ENCODE results near the gene HOXA6.

DNA sequence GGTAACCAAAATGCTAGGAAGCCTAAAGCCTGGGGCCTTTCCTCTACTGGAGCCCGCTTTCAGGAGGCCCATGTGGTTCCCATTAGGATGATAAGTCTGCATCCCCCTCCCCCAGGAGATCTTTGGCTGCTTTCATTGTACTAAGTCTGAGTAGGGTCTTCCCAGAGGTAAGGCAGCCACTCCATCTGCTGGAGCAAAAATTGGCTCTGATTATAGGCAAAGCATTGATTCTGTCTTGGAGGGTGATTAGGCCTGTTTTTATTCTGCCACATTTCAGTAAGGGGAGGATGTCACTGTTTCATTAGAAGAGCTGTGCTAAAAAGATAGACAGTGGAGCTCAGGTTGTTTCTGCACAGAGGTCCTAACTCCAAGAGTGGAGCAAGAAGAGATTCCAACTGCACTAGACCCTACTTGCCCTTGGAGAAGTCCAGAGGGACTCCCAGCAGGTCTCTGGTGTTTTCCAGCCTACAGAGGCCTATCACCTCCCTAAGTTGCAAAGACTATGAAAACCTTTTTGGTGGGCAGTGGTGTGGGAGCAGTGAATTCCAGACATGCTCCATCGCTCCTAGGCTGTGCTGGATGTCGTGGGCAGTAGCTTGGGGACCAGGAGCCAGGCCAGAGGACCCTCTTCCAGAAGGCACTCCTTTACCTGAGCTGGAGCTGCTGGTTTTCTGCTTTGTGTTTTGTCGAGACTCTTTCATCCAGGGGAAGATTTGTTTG, 37.9 kb downstream of the HOXA6 start:
- TF ChIP-seq POLR2AphosphoS5 (IDR thresholded peaks at IDR 0.05; ENCODE audit: low read depth, low read length) = no peak
- TF ChIP-seq, protein P1, sequence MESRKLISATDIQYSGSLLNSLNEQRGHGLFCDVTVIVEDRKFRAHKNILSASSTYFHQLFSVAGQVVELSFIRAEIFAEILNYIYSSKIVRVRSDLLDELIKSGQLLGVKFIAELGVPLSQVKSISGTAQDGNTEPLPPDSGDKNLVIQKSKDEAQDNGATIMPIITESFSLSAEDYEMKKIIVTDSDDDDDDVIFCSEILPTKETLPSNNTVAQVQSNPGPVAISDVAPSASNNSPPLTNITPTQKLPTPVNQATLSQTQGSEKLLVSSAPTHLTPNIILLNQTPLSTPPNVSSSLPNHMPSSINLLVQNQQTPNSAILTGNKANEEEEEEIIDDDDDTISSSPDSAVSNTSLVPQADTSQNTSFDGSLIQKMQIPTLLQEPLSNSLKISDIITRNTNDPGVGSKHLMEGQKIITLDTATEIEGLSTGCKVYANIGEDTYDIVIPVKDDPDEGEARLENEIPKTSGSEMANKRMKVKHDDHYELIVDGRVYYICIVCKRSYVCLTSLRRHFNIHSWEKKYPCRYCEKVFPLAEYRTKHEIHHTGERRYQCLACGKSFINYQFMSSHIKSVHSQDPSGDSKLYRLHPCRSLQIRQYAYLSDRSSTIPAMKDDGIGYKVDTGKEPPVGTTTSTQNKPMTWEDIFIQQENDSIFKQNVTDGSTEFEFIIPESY (IDR thresholded peaks at IDR 0.05; ENCODE audit: extremely low read depth, insufficient replicate concordance, low read length) = no peak
- no peak for TF ChIP-seq CEBPB (IDR thresholded peaks at IDR 0.05; ENCODE audit: low read depth)
- TF ChIP-seq, protein P2, sequence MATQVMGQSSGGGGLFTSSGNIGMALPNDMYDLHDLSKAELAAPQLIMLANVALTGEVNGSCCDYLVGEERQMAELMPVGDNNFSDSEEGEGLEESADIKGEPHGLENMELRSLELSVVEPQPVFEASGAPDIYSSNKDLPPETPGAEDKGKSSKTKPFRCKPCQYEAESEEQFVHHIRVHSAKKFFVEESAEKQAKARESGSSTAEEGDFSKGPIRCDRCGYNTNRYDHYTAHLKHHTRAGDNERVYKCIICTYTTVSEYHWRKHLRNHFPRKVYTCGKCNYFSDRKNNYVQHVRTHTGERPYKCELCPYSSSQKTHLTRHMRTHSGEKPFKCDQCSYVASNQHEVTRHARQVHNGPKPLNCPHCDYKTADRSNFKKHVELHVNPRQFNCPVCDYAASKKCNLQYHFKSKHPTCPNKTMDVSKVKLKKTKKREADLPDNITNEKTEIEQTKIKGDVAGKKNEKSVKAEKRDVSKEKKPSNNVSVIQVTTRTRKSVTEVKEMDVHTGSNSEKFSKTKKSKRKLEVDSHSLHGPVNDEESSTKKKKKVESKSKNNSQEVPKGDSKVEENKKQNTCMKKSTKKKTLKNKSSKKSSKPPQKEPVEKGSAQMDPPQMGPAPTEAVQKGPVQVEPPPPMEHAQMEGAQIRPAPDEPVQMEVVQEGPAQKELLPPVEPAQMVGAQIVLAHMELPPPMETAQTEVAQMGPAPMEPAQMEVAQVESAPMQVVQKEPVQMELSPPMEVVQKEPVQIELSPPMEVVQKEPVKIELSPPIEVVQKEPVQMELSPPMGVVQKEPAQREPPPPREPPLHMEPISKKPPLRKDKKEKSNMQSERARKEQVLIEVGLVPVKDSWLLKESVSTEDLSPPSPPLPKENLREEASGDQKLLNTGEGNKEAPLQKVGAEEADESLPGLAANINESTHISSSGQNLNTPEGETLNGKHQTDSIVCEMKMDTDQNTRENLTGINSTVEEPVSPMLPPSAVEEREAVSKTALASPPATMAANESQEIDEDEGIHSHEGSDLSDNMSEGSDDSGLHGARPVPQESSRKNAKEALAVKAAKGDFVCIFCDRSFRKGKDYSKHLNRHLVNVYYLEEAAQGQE (IDR thresholded peaks at IDR 0.05; ENCODE audit: low read depth) = no peak
- TF ChIP-seq POLR2A (IDR thresholded peaks at IDR 0.05; ENCODE audit: borderline replicate concordance, extremely low read depth, insufficient read depth, insufficient read length) = no peak
- TF ChIP-seq, protein P3, sequence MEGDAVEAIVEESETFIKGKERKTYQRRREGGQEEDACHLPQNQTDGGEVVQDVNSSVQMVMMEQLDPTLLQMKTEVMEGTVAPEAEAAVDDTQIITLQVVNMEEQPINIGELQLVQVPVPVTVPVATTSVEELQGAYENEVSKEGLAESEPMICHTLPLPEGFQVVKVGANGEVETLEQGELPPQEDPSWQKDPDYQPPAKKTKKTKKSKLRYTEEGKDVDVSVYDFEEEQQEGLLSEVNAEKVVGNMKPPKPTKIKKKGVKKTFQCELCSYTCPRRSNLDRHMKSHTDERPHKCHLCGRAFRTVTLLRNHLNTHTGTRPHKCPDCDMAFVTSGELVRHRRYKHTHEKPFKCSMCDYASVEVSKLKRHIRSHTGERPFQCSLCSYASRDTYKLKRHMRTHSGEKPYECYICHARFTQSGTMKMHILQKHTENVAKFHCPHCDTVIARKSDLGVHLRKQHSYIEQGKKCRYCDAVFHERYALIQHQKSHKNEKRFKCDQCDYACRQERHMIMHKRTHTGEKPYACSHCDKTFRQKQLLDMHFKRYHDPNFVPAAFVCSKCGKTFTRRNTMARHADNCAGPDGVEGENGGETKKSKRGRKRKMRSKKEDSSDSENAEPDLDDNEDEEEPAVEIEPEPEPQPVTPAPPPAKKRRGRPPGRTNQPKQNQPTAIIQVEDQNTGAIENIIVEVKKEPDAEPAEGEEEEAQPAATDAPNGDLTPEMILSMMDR (IDR thresholded peaks at IDR 0.05 in 2 of 3, conservative IDR thresholded peaks at IDR 0.05 in 1 of 3; ENCODE audit: borderline replicate concordance in 1 of 3, insufficient read depth in 1 of 3, low read depth in 2 of 3, low read length in 2 of 3) = no peak
- no peak for TF ChIP-seq TCF7L2 (IDR thresholded peaks at IDR 0.05; ENCODE audit: borderline replicate concordance, extremely low read depth, insufficient read depth, insufficient read length)

All from HCT116 (cell line).